ENCODE measurements around the gene FHOD3. TPM values are rescaled to one million over a fixed set of nuclear protein-coding genes. Genes with fewer than 3 reads are reported as not detected.

Gene FHOD3
- total and polyA plus RNA-seq, 2 of the 8 experiments (the other 6 are each of a cell fraction or from before 2014, with no cell fraction given): 9.7 to 10.5 TPM

GRCh38 chr18:36808681-36809080, 511.2 kb downstream of the FHOD3 start:
- WGBS, 2 experiments (ENCODE audit: extremely low coverage in 1 of 2, insufficient coverage in 1 of 2, insufficient read length in 1 of 2, insufficient replicate concordance in 2 of 2, low coverage in 1 of 2, low lambda C conversion rate in 2 of 2, missing lambda C conversion rate in 1 of 2): 89% methylated on average over 2 of the region's 2 CpGs; no CpG with 5 or more reads in 1 of the 2 experiments
- H3K23ac ChIP-seq (ENCODE audit: insufficient read length): no peak overlapping the region
- no peak overlapping the region for H2BK20ac ChIP-seq (ENCODE audit: low read length)
- H3K79me1 ChIP-seq (ENCODE audit: low read depth, low read length): no peaks in the 10 kb centered on the region; the same call in 1 of the 2 replicates
- no peak overlapping the region for H3K14ac ChIP-seq (ENCODE audit: insufficient read length)
- peaks cover 6 to 46% (median 34%) of the 10 kb centered on the region in 4 experiments; a peak in 7 of 8 replicates for H3K36me3 ChIP-seq (ENCODE audit: control insufficient read depth in 2 of 4, insufficient read depth in 4 of 4, low read length in 3 of 4)
- no peak overlapping the region for H3K4ac ChIP-seq (replicated peaks; ENCODE audit: insufficient read length, low read depth, low read length)
- H3K56ac ChIP-seq (replicated peaks; ENCODE audit: insufficient read length, low read depth, low read length): no peak overlapping the region
- no peak overlapping the region for H4K91ac ChIP-seq (replicated peaks; ENCODE audit: insufficient read length, low read length)
- H4K5ac ChIP-seq (ENCODE audit: insufficient read length, low read depth, low read length): no peak overlapping the region
- H3K4me2 ChIP-seq (ENCODE audit: insufficient read depth in 1 of 2, low read depth in 2 of 2, low read length in 2 of 2): no peak overlapping the region
- no peak overlapping the region for H2BK12ac ChIP-seq (ENCODE audit: low read depth, low read length)
- no peak overlapping the region for H3K18ac ChIP-seq (ENCODE audit: extremely low read depth, low read length)
- ChIA-PET CTCF (ENCODE audit: partially characterized antibody) (interaction anchor here (0.6 to 2.6 kb wide), 16 partner anchors 10 to 696 kb away, joined by 3 to 17 read pairs (median 4); partner anchors contain the start of genes KIAA1328 and TPGS2), POLR2A (ENCODE audit: partially characterized antibody) (interaction anchor here (0.7 kb wide), 1 partner anchor 12 kb away, joined by 3 read pairs; no protein-coding TSS in a partner anchor)
- H2BK120ac ChIP-seq (replicated peaks; ENCODE audit: low read depth, low read length): no peak overlapping the region
- no peak overlapping the region for H2AK5ac ChIP-seq (ENCODE audit: low read depth, low read length)
- no peaks in the 10 kb centered on the region for H3K79me2 ChIP-seq (ENCODE audit: control insufficient read depth in 1 of 2, insufficient read depth in 2 of 2, low read length in 2 of 2)
- FAIRE-seq: no peak
- H3K4me3 ChIP-seq (ENCODE audit: extremely low read depth in 1 of 4, insufficient read depth in 2 of 4, low read depth in 3 of 4, low read length in 4 of 4): no peak overlapping the region
- H4K8ac ChIP-seq (ENCODE audit: extremely low read depth, insufficient read depth, low read length): no peak overlapping the region
- H2BK5ac ChIP-seq (ENCODE audit: low read depth, low read length): no peak overlapping the region
- no peaks in the 10 kb centered on the region for H3K23me2 ChIP-seq (ENCODE audit: low read depth, low read length)
- H3K27ac ChIP-seq (ENCODE audit: low read depth, low read length): no peak overlapping the region
- DNase-seq (ENCODE audit: low read depth in 1 of 2, low spot score in 2 of 2): no peak
- no peaks in the 10 kb centered on the region for H3K4me1 ChIP-seq (replicated peaks in 1 of 4; ENCODE audit: control insufficient read depth in 3 of 4, insufficient read depth in 4 of 4, low read length in 3 of 4)
- H3K9me3 ChIP-seq (ENCODE audit: insufficient read depth in 2 of 2, low read depth in 1 of 2, low read length in 1 of 2): no peaks in the 10 kb centered on the region
- no peak overlapping the region for H2AFZ ChIP-seq (ENCODE audit: low read length)
- H3K9ac ChIP-seq (replicated peaks in 1 of 4; ENCODE audit: extremely low read depth in 1 of 4, low read depth in 3 of 4, low read length in 3 of 4): no peak overlapping the region
- no peak overlapping the region for H2BK15ac ChIP-seq (ENCODE audit: low read length)
- peaks cover 2 to 9% of the 10 kb centered on the region in 2 experiments for H4K20me1 ChIP-seq (replicated peaks in 1 of 2; ENCODE audit: control insufficient read depth in 1 of 2, insufficient read depth in 2 of 2, low read length in 2 of 2)
- no peaks in the 10 kb centered on the region for H3K27me3 ChIP-seq (replicated peaks in 1 of 4; ENCODE audit: control insufficient read depth in 3 of 4, extremely low read depth in 1 of 4, insufficient read depth in 3 of 4, low read length in 3 of 4)
- no peak for TF ChIP-seq RAD21 (IDR thresholded peaks at IDR 0.05 in 1 of 2, conservative IDR thresholded peaks at IDR 0.05 in 1 of 2; ENCODE audit: low read depth in 2 of 2, low read length in 2 of 2)
- TF ChIP-seq POU5F1 (IDR thresholded peaks at IDR 0.05; ENCODE audit: low read depth, low read length): no peak
- TF ChIP-seq KDM4A (IDR thresholded peaks at IDR 0.05; ENCODE audit: low read depth, low read length, severe bottlenecking): no peak
- no peak for TF ChIP-seq EP300 (IDR thresholded peaks at IDR 0.05; ENCODE audit: borderline replicate concordance in 1 of 2, low read depth in 2 of 2, low read length in 2 of 2)
- no peak for TF ChIP-seq SP2 (IDR thresholded peaks at IDR 0.05; ENCODE audit: low read length)
- TF ChIP-seq RNF2 (IDR thresholded peaks at IDR 0.05; ENCODE audit: borderline replicate concordance, low read depth, low read length, missing control alignments, poor library complexity, severe bottlenecking): no peak
- no peak for TF ChIP-seq RXRA (IDR thresholded peaks at IDR 0.05; ENCODE audit: insufficient read depth, low read depth, low read length)
- no peak for TF ChIP-seq SIX5 (IDR thresholded peaks at IDR 0.05; ENCODE audit: low read depth, low read length)
- TF ChIP-seq CREB1 (IDR thresholded peaks at IDR 0.05): no peak
- TF ChIP-seq POLR2AphosphoS5 (IDR thresholded peaks at IDR 0.05; ENCODE audit: low read depth, low read length): no peak
- TF ChIP-seq SP1 (IDR thresholded peaks at IDR 0.05; ENCODE audit: low read depth, low read length): no peak
